ENCODE measurements around the gene OSM.

The OSM gene

GRCh38 chr22:30307041-30307574 is 40.5 kb upstream of the OSM start:
- H3K9ac ChIP-seq (ENCODE audit: low read depth, low read length), result no peak overlapping the region
- no peak overlapping the region for H3K27ac ChIP-seq (ENCODE audit: low read depth, low read length)
- H3K4me1 ChIP-seq (ENCODE audit: control insufficient read depth, insufficient read depth, low read length), result peaks cover 12% of the 10 kb centered on the region
- H3K4me3 ChIP-seq (ENCODE audit: low read depth, low read length), result no peak overlapping the region
- H3K36me3 ChIP-seq (ENCODE audit: control insufficient read depth, insufficient read depth, low read length), result no peaks in the 10 kb centered on the region
- no peaks in the 10 kb centered on the region for H3K9me3 ChIP-seq (ENCODE audit: control insufficient read depth, insufficient read depth, low read length)
- H3K27me3 ChIP-seq (ENCODE audit: control insufficient read depth, insufficient read depth, low read length), result no peaks in the 10 kb centered on the region

GRCh38 chr22:30306627-30307011 is 40.0 kb upstream of the OSM start:
- H3K27me3 ChIP-seq (ENCODE audit: control insufficient read depth, insufficient read depth, low read length), result no peaks in the 10 kb centered on the region
- no peaks in the 10 kb centered on the region for H3K9me3 ChIP-seq (ENCODE audit: control insufficient read depth, insufficient read depth, low read length)
- no peaks in the 10 kb centered on the region for H3K36me3 ChIP-seq (ENCODE audit: control insufficient read depth, insufficient read depth, low read length)
- H3K27ac ChIP-seq (ENCODE audit: low read depth, low read length), result no peak overlapping the region
- peaks cover 12% of the 10 kb centered on the region for H3K4me1 ChIP-seq (ENCODE audit: control insufficient read depth, insufficient read depth, low read length)
- no peak overlapping the region for H3K4me3 ChIP-seq (ENCODE audit: low read depth, low read length)
- no peak overlapping the region for H3K9ac ChIP-seq (ENCODE audit: low read depth, low read length)

- Histone ChIP-seq H3K9ac (ENCODE audit: low read depth, low read length) (no peak overlapping the region), H3K27me3 (ENCODE audit: control insufficient read depth, insufficient read depth, low read length) (no peaks in the 10 kb centered on the region), H3K9me3 (ENCODE audit: control insufficient read depth, insufficient read depth, low read length) (no peaks in the 10 kb centered on the region), H3K36me3 (ENCODE audit: control insufficient read depth, insufficient read depth, low read length) (no peaks in the 10 kb centered on the region), H3K4me1 (ENCODE audit: control insufficient read depth, insufficient read depth, low read length) (peaks cover 9% of the 10 kb centered on the region), H3K4me3 (ENCODE audit: low read depth, low read length) (no peak overlapping the region), H3K27ac (ENCODE audit: low read depth, low read length) (no peak overlapping the region)
These were observed 39.4 kb upstream of the OSM start for GRCh38 chr22:30305906-30306626.

- Histone ChIP-seq H3K27me3 (ENCODE audit: control insufficient read depth, insufficient read depth, low read length) (no peaks in the 10 kb centered on the region), H3K9ac (ENCODE audit: low read depth, low read length) (no peak overlapping the region), H3K36me3 (ENCODE audit: control insufficient read depth, insufficient read depth, low read length) (no peaks in the 10 kb centered on the region), H3K9me3 (ENCODE audit: control insufficient read depth, insufficient read depth, low read length) (no peaks in the 10 kb centered on the region), H3K27ac (ENCODE audit: low read depth, low read length) (no peak overlapping the region), H3K4me3 (ENCODE audit: low read depth, low read length) (no peak overlapping the region), H3K4me1 (ENCODE audit: control insufficient read depth, insufficient read depth, low read length) (peaks cover 4% of the 10 kb centered on the region; the same call in 1 of the 2 replicates)
These were observed 38.9 kb upstream of the OSM start for GRCh38 chr22:30305519-30305905.

GRCh38 chr22:30304495-30305244 is 38.0 kb upstream of the OSM start:
- no peak overlapping the region for H3K4me3 ChIP-seq (ENCODE audit: low read depth, low read length)
- H3K9ac ChIP-seq (ENCODE audit: low read depth, low read length), result no peak overlapping the region
- H3K9me3 ChIP-seq (ENCODE audit: control insufficient read depth, insufficient read depth, low read length), result no peaks in the 10 kb centered on the region
- peaks cover 4% of the 10 kb centered on the region; the same call in 1 of the 2 replicates for H3K4me1 ChIP-seq (ENCODE audit: control insufficient read depth, insufficient read depth, low read length)
- no peaks in the 10 kb centered on the region for H3K36me3 ChIP-seq (ENCODE audit: control insufficient read depth, insufficient read depth, low read length)
- H3K27me3 ChIP-seq (ENCODE audit: control insufficient read depth, insufficient read depth, low read length), result no peaks in the 10 kb centered on the region
- H3K27ac ChIP-seq (ENCODE audit: low read depth, low read length), result no peak overlapping the region

- H3K9me3 ChIP-seq (ENCODE audit: control insufficient read depth, insufficient read depth, low read length), result no peaks in the 10 kb centered on the region
- H3K27me3 ChIP-seq (ENCODE audit: control insufficient read depth, insufficient read depth, low read length), result no peaks in the 10 kb centered on the region
- H3K9ac ChIP-seq (ENCODE audit: low read depth, low read length), result no peak overlapping the region
- no peak overlapping the region for H3K4me3 ChIP-seq (ENCODE audit: low read depth, low read length)
- H3K36me3 ChIP-seq (ENCODE audit: control insufficient read depth, insufficient read depth, low read length), result no peaks in the 10 kb centered on the region
- no peak overlapping the region for H3K27ac ChIP-seq (ENCODE audit: low read depth, low read length)
- H3K4me1 ChIP-seq (ENCODE audit: control insufficient read depth, insufficient read depth, low read length), result peaks cover 4% of the 10 kb centered on the region; the same call in 1 of the 2 replicates
These were observed 36.1 kb upstream of the OSM start for GRCh38 chr22:30302810-30303138.

GRCh38 chr22:30301995-30302809 is 35.6 kb upstream of the OSM start:
- Histone ChIP-seq H3K4me1 (ENCODE audit: control insufficient read depth, insufficient read depth, low read length) (peaks cover 4% of the 10 kb centered on the region; the same call in 1 of the 2 replicates), H3K9me3 (ENCODE audit: control insufficient read depth, insufficient read depth, low read length) (no peaks in the 10 kb centered on the region), H3K9ac (ENCODE audit: low read depth, low read length) (no peak overlapping the region), H3K27ac (ENCODE audit: low read depth, low read length) (no peak overlapping the region), H3K4me3 (ENCODE audit: low read depth, low read length) (no peak overlapping the region), H3K27me3 (ENCODE audit: control insufficient read depth, insufficient read depth, low read length) (no peaks in the 10 kb centered on the region), H3K36me3 (ENCODE audit: control insufficient read depth, insufficient read depth, low read length) (no peaks in the 10 kb centered on the region)

- no peaks in the 10 kb centered on the region for H3K9me3 ChIP-seq (ENCODE audit: control insufficient read depth, insufficient read depth, low read length)
- H3K36me3 ChIP-seq (ENCODE audit: control insufficient read depth, insufficient read depth, low read length), result no peaks in the 10 kb centered on the region; the same call in 1 of the 2 replicates
- no peak overlapping the region for H3K27ac ChIP-seq (ENCODE audit: low read depth, low read length)
- H3K4me3 ChIP-seq (ENCODE audit: low read depth, low read length), result no peak overlapping the region
- H3K27me3 ChIP-seq (ENCODE audit: control insufficient read depth, insufficient read depth, low read length), result no peaks in the 10 kb centered on the region
- no peaks in the 10 kb centered on the region for H3K4me1 ChIP-seq (ENCODE audit: control insufficient read depth, insufficient read depth, low read length)
- H3K9ac ChIP-seq (ENCODE audit: low read depth, low read length), result no peak overlapping the region
These were observed 32.7 kb upstream of the OSM start for GRCh38 chr22:30299322-30299721.

GRCh38 chr22:30297991-30298701 is 31.5 kb upstream of the OSM start:
- H3K27ac ChIP-seq (ENCODE audit: low read depth, low read length), result no peak overlapping the region
- no peaks in the 10 kb centered on the region for H3K27me3 ChIP-seq (ENCODE audit: control insufficient read depth, insufficient read depth, low read length)

GRCh38 chr22:30297276-30297990 is 30.8 kb upstream of the OSM start:
- Histone ChIP-seq H3K9me3 (ENCODE audit: control insufficient read depth, insufficient read depth, low read length) (no peaks in the 10 kb centered on the region), H3K4me1 (ENCODE audit: control insufficient read depth, insufficient read depth, low read length) (no peaks in the 10 kb centered on the region), H3K4me3 (ENCODE audit: low read depth, low read length) (no peak overlapping the region), H3K36me3 (ENCODE audit: control insufficient read depth, insufficient read depth, low read length) (peaks cover 6% of the 10 kb centered on the region; the same call in 1 of the 2 replicates), H3K27me3 (ENCODE audit: control insufficient read depth, insufficient read depth, low read length) (no peaks in the 10 kb centered on the region), H3K9ac (ENCODE audit: low read depth, low read length) (no peak overlapping the region), H3K27ac (ENCODE audit: low read depth, low read length) (no peak overlapping the region)

More at GRCh38 chr22:30297991-30298701, 31.5 kb upstream of the OSM start:
- peaks cover 2% of the 10 kb centered on the region; the same call in 1 of the 2 replicates for H3K36me3 ChIP-seq (ENCODE audit: control insufficient read depth, insufficient read depth, low read length)
- H3K9me3 ChIP-seq (ENCODE audit: control insufficient read depth, insufficient read depth, low read length), result no peaks in the 10 kb centered on the region
- H3K4me3 ChIP-seq (ENCODE audit: low read depth, low read length), result no peak overlapping the region
- no peak overlapping the region for H3K9ac ChIP-seq (ENCODE audit: low read depth, low read length)
- no peaks in the 10 kb centered on the region for H3K4me1 ChIP-seq (ENCODE audit: control insufficient read depth, insufficient read depth, low read length)

All from HUES48 (cell line).